GM12801 (cell line): Measurements from ENCODE around the gene RTL9.

Experiments used
- CTCF ChIP-seq: IDR thresholded peaks from one replicate; pipeline ENCODE4 v1.5.1; 2011; ENCODE audit warnings: control low read depth; ENCODE audit not compliant: insufficient read length; ENCODE audit errors: extremely low read depth

Gene RTL9

DNA sequence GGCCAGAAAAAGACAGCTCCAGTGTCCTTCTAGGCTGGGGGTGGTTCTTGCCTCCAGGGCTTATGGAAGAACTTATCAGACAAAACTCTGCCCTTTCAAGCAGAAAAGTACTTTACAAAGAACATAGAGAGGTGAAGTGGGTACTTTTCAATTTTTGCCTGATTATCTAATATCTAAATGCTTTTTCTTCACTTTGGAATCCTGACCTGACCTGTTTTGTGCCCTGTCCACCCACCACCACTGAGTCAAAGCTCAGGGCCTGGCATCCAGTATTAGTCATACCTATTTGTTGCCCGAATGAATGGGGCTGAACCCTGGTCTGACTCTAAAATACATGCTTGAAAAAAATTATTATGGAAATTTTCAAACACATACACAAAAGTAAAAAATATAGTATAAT is 37.2 kb downstream of the RTL9 start:
- no peak for TF ChIP-seq CTCF

- no peak for TF ChIP-seq CTCF
These were observed 38.1 kb downstream of the RTL9 start for GRCh38 chrX:110396735-110397134.

GRCh38 chrX:110397339-110397738 is 38.7 kb downstream of the RTL9 start:
- TF ChIP-seq CTCF = no peak

- TF ChIP-seq CTCF = no peak
These were observed 39.3 kb downstream of the RTL9 start for GRCh38 chrX:110397904-110398303.

GRCh38 chrX:110399497-110399896 is 40.8 kb downstream of the RTL9 start:
- no peak for TF ChIP-seq CTCF

DNA sequence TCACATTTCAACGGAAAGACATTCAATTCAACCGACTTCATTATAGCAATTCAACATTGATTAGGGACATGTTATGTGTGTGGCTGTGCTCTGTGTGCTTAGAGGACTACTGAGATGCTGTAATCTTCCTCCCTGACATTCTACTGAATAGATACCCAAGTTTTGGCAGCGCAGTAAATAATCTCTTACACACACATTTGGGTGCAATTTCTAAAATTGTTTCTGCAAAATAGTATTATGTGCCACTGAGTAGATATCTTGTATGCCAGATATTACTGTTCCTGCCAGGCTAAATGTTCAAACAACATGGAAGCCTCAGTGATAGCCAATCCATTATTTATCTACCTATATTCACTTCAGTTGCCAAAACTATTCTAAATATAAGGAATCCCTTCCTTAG is 41.3 kb downstream of the RTL9 start:
- no peak for TF ChIP-seq CTCF

- TF ChIP-seq CTCF = no peak
These were observed 42.5 kb downstream of the RTL9 start for GRCh38 chrX:110401135-110401534.
